Hematopoietic multipotent progenitor cell treated with erythropoietin and hydrocortisone succinate and interleukin-3 and kit ligand, for 17 days (in vitro differentiated cells): ENCODE measurements around the gene NMNAT3.

ENCODE experiments used
- DNase-seq: peaks from one replicate; pipeline ENCODE4 v3.0.0-alpha.2; 2015; ENCODE audit warnings: low spot score

NMNAT3 gene

GRCh38 chr3:139674571-139675260 lies 3.1 kb downstream of the NMNAT3 start:
- DNase-seq, result no peak

- DNase-seq, result no peak
These were observed 4.9 kb downstream of the NMNAT3 start for GRCh38 chr3:139672884-139673283.

GRCh38 chr3:139671863-139672646 lies 5.7 kb downstream of the NMNAT3 start:
- no peak for DNase-seq

GRCh38 chr3:139671107-139671506 lies 6.7 kb downstream of the NMNAT3 start:
- no peak for DNase-seq

- no peak for DNase-seq
These were observed 7.6 kb downstream of the NMNAT3 start for GRCh38 chr3:139670196-139670595.

GRCh38 chr3:139668332-139668731 lies 9.4 kb downstream of the NMNAT3 start:
- DNase-seq, result no peak

- no peak for DNase-seq
These were observed 12.8 kb downstream of the NMNAT3 start for GRCh38 chr3:139664958-139665357.

- DNase-seq, result no peak
These were observed 17.5 kb downstream of the NMNAT3 start for GRCh38 chr3:139660269-139660668.

- no peak for DNase-seq
These were observed 18.3 kb downstream of the NMNAT3 start for GRCh38 chr3:139659511-139659910.

GRCh38 chr3:139657936-139658335 lies 19.8 kb downstream of the NMNAT3 start:
- DNase-seq, result no peak

GRCh38 chr3:139657434-139657833 lies 20.3 kb downstream of the NMNAT3 start:
- no peak for DNase-seq

- DNase-seq, result no peak
These were observed 21.7 kb downstream of the NMNAT3 start for GRCh38 chr3:139655909-139656595.

- no peak for DNase-seq
These were observed 23.0 kb downstream of the NMNAT3 start for GRCh38 chr3:139654637-139655365.

- no peak for DNase-seq
These were observed 24.2 kb downstream of the NMNAT3 start for GRCh38 chr3:139653582-139653981.

GRCh38 chr3:139652561-139652960 lies 25.2 kb downstream of the NMNAT3 start:
- DNase-seq, result no peak

- DNase-seq, result no peak
These were observed 29.8 kb downstream of the NMNAT3 start for GRCh38 chr3:139647866-139648435.

GRCh38 chr3:139646512-139646911 lies 31.3 kb downstream of the NMNAT3 start:
- no peak for DNase-seq

- no peak for DNase-seq
These were observed 34.8 kb downstream of the NMNAT3 start for GRCh38 chr3:139642996-139643395.

- DNase-seq, result no peak
These were observed 37.3 kb downstream of the NMNAT3 start for GRCh38 chr3:139640456-139640855.

GRCh38 chr3:139639662-139640061 lies 38.1 kb downstream of the NMNAT3 start:
- no peak for DNase-seq

- no peak for DNase-seq
These were observed 39.3 kb downstream of the NMNAT3 start for GRCh38 chr3:139638518-139638917.

GRCh38 chr3:139636511-139636910 lies 41.3 kb downstream of the NMNAT3 start:
- no peak for DNase-seq
